GM18861 (cell line): ENCODE results near the gene ALKBH3.

ENCODE experiments used
- ATAC-seq: cut with Tn5 transposase; IDR thresholded peaks from one replicate; pipeline ENCODE4 v1.9.1; 2021; ENCODE audit not compliant: unreplicated experiment

The ALKBH3 gene

GRCh38 chr11:43880640-43881159 is at the start of gene ALKBH3:
Gene ALKBH3, plus strand, starts transcription at chr11:43880831. Its CDS starts 1,822 bp downstream, at chr11:43882653.
- peak; percentile 97 for ATAC-seq

- peak; percentile 46 for ATAC-seq
These were observed 49.6 kb upstream of the ALKBH3 start for GRCh38 chr11:43830928-43831440.

GRCh38 chr11:43832536-43832935 is 48.1 kb upstream of the ALKBH3 start:
- ATAC-seq: no peak

- ATAC-seq: no peak
These were observed 47.0 kb upstream of the ALKBH3 start for GRCh38 chr11:43833657-43834073.

- no peak for ATAC-seq
These were observed 46.3 kb upstream of the ALKBH3 start for GRCh38 chr11:43834286-43834685.

- ATAC-seq: no peak
These were observed 45.5 kb upstream of the ALKBH3 start for GRCh38 chr11:43835104-43835503.

GRCh38 chr11:43837879-43838278 is 42.8 kb upstream of the ALKBH3 start:
- ATAC-seq: no peak

- ATAC-seq: no peak
These were observed 38.6 kb upstream of the ALKBH3 start for GRCh38 chr11:43842021-43842420.

- ATAC-seq: no peak
These were observed 34.8 kb upstream of the ALKBH3 start for GRCh38 chr11:43845816-43846215.

GRCh38 chr11:43852057-43852636 is 28.5 kb upstream of the ALKBH3 start:
- peak; percentile 94 for ATAC-seq

GRCh38 chr11:43853781-43854180 is 26.9 kb upstream of the ALKBH3 start:
- ATAC-seq: no peak

- ATAC-seq: no peak
These were observed 23.6 kb upstream of the ALKBH3 start for GRCh38 chr11:43856993-43857392.

- no peak for ATAC-seq
These were observed 19.5 kb upstream of the ALKBH3 start for GRCh38 chr11:43861141-43861540.

GRCh38 chr11:43866520-43866919 is 14.1 kb upstream of the ALKBH3 start:
- no peak for ATAC-seq

- ATAC-seq: no peak
These were observed 13.7 kb upstream of the ALKBH3 start for GRCh38 chr11:43866969-43867368.

GRCh38 chr11:43868852-43869567 is 11.6 kb upstream of the ALKBH3 start:
- ATAC-seq: peak; percentile 100

GRCh38 chr11:43871051-43871450 is 9.6 kb upstream of the ALKBH3 start:
- ATAC-seq: no peak

GRCh38 chr11:43872995-43873394 is 7.6 kb upstream of the ALKBH3 start:
- ATAC-seq: no peak

- no peak for ATAC-seq
These were observed 6.6 kb upstream of the ALKBH3 start for GRCh38 chr11:43874078-43874477.

GRCh38 chr11:43874738-43875137 is 5.9 kb upstream of the ALKBH3 start:
- ATAC-seq: peak; percentile 91

GRCh38 chr11:43879789-43880639 is 617 bp upstream of the ALKBH3 start:
- ATAC-seq: no peak
